Measurements from ENCODE around the gene ATF6.

GRCh38 chr1:161735837-161736236, 30.3 kb upstream of the ATF6 start:
- TF ChIP-seq RAD21 (IDR thresholded peaks at IDR 0.05; ENCODE audit: low read length) = no peak
- no peak for TF ChIP-seq RCOR1 (IDR thresholded peaks at IDR 0.05; ENCODE audit: insufficient replicate concordance, low read length)
- no peak for TF ChIP-seq SMC3 (IDR thresholded peaks at IDR 0.05; ENCODE audit: low read depth, low read length)
- no peak for TF ChIP-seq FOS (IDR thresholded peaks at IDR 0.05; ENCODE audit: low read depth, low read length)
- TF ChIP-seq CTCF (conservative IDR thresholded peaks at IDR 0.05; ENCODE audit: low read depth, low read length) = no peak
- no peak for TF ChIP-seq POLR2A (IDR thresholded peaks at IDR 0.05; ENCODE audit: low read depth, low read length)
- TF ChIP-seq BHLHE40 (IDR thresholded peaks at IDR 0.05; ENCODE audit: low read depth, low read length) = no peak
- no peak for TF ChIP-seq ELK1 (IDR thresholded peaks at IDR 0.05; ENCODE audit: borderline replicate concordance, low read depth, low read length)
- no peak for TF ChIP-seq USF2 (IDR thresholded peaks at IDR 0.05; ENCODE audit: low read depth, low read length)
- no peak for TF ChIP-seq CEBPB (IDR thresholded peaks at IDR 0.05; ENCODE audit: low read depth, low read length)
- no peak for TF ChIP-seq MAFK (IDR thresholded peaks at IDR 0.05; ENCODE audit: low read depth, low read length)
- no peak for TF ChIP-seq RFX5 (IDR thresholded peaks at IDR 0.05; ENCODE audit: low read depth, low read length)
